GM12864 (cell line): ENCODE data around the gene TAGLN3.

ENCODE experiments used
- DNase-seq: peaks from one replicate; pipeline ENCODE4 v3.0.0-alpha.2; 2011; ENCODE audit warnings: low read depth
- H3K4me3 ChIP-seq: 2 replicates; pipeline ENCODE4 v1.5.1; 2011; ENCODE audit warnings: mild to moderate bottlenecking, low read depth, low read length, control low read depth
- CTCF ChIP-seq: IDR thresholded peaks from 2 replicates; pipeline ENCODE4 v1.5.1; 2011; ENCODE audit warnings: low read depth, mild to moderate bottlenecking, moderate library complexity, low read length, control low read depth, inconsistent platforms; ENCODE audit errors: missing control alignments

TAGLN3 gene

DNA sequence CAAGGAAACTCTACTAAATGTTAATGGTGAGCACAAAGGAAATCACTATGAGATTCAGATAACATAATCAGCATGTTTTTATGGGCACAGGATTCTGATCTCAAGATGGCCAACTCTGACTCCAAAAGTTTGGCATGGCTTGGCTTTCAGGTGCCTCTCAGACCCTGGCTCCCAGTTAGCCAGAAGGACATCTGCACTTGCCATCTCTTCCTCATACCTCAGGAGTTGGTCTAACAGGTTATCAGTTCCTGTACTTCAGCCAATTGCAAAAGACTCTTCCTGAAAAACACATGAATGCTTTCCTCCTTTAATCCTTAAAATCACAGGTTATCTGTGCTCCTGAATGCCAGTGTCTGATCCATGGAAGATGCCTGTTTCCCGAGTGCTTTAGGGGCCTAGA, 60.8 kb downstream of the TAGLN3 start:
- no peak overlapping the region for H3K4me3 ChIP-seq
- no peak for DNase-seq
- no peak for TF ChIP-seq CTCF

GRCh38 chr3:112061152-112061551, 62.4 kb downstream of the TAGLN3 start:
- H3K4me3 ChIP-seq: no peak overlapping the region
- no peak for DNase-seq
- TF ChIP-seq CTCF: no peak
